GM12872 (cell line): ENCODE measurements around the gene CCDC69.

ENCODE experiments used
- CTCF ChIP-seq: IDR thresholded peaks from 3 replicates; pipeline ENCODE4 v1.5.1; 2011; ENCODE audit warnings: low read depth, mild to moderate bottlenecking, low read length, moderate library complexity; ENCODE audit not compliant: insufficient read depth

Gene CCDC69

GRCh38 chr5:151183456-151184245, 40.2 kb downstream of the CCDC69 start:
- no peak for TF ChIP-seq CTCF

GRCh38 chr5:151182976-151183375, 40.9 kb downstream of the CCDC69 start:
- no peak for TF ChIP-seq CTCF

- no peak for TF ChIP-seq CTCF
Observed at GRCh38 chr5:151182524-151182900, 41.4 kb downstream of the CCDC69 start.

- TF ChIP-seq CTCF: no peak
Observed at GRCh38 chr5:151181818-151182523, 41.9 kb downstream of the CCDC69 start.

- TF ChIP-seq CTCF: no peak
Observed at GRCh38 chr5:151180291-151180690, 43.6 kb downstream of the CCDC69 start.

GRCh38 chr5:151179489-151179840, 44.4 kb downstream of the CCDC69 start:
- no peak for TF ChIP-seq CTCF

- TF ChIP-seq CTCF: no peak
Observed at GRCh38 chr5:151178777-151179488, 45.0 kb downstream of the CCDC69 start.
